NT2/D1 (cell line): Measurements from ENCODE around the gene SLC30A10.

ENCODE experiments used
- YY1 ChIP-seq: IDR thresholded peaks from 2 replicates; pipeline ENCODE4 v1.6.1; 2011; ENCODE audit not compliant: insufficient read length, insufficient read depth
- ZNF274 ChIP-seq: IDR thresholded peaks from 2 replicates; pipeline ENCODE4 v1.6.1; 2011; ENCODE audit warnings: mild to moderate bottlenecking, low read depth, low read length

DNA sequence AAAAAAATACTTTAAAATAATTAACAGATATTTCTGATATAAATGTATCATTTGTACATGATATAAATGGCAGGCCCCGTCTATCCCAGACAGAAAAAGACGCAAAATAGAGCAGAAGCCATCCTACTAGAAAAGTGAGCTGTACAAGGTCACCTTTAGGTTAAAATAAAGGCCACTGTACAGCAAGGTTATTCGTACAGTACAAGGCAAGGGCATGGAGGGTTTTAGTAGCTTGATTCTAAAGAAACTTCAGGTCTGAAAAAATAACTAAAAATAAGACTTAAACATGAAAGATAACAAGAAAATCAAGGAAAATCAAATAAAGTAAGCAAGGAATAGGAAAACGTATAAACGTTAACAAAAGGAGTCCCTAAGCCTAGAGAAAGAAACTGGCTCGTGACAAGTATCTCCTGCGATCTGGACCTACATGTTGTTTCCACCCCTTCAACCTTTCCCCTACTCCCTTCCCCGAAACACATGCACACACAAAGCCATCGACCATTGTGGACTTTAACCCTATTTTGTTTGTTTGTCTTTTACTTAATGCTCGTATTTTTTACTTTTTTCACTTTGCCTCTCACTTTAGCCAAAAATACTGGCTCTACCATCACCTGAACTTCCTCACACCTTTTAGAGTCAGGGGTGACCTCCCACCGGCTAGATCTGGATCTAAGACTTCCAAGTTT lies 26.5 kb upstream of the SLC30A10 start:
- TF ChIP-seq ZNF274 (no peak), YY1 (no peak)
